KOPT-K1 (cell line): ENCODE results near the gene NOP16.

Experiments used
- H3K27ac ChIP-seq: fragments of 200-600 bp; sonication (generic); 2 replicates; pipeline ENCODE4 v1.5.1; 2016; ENCODE audit warnings: antibody characterized with exemption, mild to moderate bottlenecking, low read depth, low read length; ENCODE audit not compliant: poor library complexity, severe bottlenecking
- H3K36me3 ChIP-seq: fragments of 200-600 bp; sonication (generic); 2 replicates; pipeline ENCODE4 v1.5.1; 2017; ENCODE audit warnings: antibody characterized with exemption, mild to moderate bottlenecking, low read length, moderate library complexity; ENCODE audit not compliant: insufficient read depth
- H3K9me3 ChIP-seq: fragments of 200-600 bp; sonication (generic); 2 replicates; pipeline ENCODE4 v1.5.1; 2017; ENCODE audit warnings: antibody characterized with exemption, low read length, mild to moderate bottlenecking; ENCODE audit not compliant: insufficient read depth, poor library complexity, severe bottlenecking

The NOP16 gene

DNA sequence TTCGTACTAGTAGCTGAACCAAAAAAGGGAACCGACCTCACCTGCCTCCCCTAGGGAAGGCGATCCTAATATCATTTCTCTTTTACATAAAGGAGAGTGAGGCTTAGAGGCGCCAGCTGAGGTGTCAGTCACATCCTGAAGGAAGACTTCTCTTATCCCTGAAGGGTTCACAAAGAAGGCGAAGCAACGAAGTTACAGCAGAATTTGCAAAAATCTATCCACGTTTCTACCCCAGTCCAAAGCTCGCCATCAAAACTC is 26.2 kb downstream of the NOP16 start:
- Histone ChIP-seq H3K27ac (peak overlapping the region; percentile 72), H3K9me3 (no peaks in the 10 kb centered on the region), H3K36me3 (peaks cover 24% of the 10 kb centered on the region)

DNA sequence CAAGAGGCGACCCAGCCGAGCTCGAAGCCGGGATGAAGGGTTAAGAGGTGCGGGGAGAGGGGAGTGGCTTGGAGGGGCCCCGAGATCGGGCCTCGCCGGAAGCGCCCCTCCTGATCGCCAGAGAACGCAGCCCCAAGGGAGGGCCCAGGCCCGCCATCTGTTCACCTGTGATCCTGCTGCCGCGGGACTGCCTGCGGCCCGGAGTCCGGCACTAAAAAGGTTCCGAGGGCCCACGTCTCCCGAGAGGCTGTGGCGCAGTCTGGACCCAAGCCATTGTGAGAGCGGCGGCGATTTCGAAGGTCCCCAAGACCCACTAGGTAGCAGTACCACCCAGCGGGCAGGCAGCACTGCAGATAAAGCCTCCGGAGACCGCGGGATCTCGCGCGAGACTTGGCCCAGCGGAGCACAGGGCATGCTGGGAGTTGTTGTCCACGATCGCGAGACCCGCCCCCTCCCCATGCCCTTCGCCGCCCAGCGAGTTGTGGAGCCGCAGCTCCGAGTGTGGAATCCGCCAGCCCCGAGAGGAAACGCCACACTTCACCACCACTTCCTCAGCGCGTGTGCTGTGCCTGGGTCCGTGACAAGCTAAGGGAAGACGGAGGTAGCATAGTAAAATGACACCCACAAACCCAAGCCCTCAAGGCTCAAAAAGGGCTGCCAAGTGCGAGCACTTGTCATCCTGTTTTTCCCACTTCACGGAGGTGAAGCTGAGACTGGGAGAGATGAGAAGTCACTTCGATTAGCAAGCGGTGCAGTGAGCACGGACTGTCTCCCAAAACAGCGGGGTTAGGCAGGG is 26.8 kb downstream of the NOP16 start, which contains the start of gene KIAA1191:
TSS of gene KIAA1191 (minus strand) at position 328 of the 796 bp plus-strand sequence. CDS start 2,256 bp downstream, outside the sequence.
- peak within 1 kb of the TSS; percentile 72 for H3K27ac ChIP-seq
- peaks cover 29% of the 10 kb centered on the region for H3K36me3 ChIP-seq
- H3K9me3 ChIP-seq: no peaks in the 10 kb centered on the region

DNA sequence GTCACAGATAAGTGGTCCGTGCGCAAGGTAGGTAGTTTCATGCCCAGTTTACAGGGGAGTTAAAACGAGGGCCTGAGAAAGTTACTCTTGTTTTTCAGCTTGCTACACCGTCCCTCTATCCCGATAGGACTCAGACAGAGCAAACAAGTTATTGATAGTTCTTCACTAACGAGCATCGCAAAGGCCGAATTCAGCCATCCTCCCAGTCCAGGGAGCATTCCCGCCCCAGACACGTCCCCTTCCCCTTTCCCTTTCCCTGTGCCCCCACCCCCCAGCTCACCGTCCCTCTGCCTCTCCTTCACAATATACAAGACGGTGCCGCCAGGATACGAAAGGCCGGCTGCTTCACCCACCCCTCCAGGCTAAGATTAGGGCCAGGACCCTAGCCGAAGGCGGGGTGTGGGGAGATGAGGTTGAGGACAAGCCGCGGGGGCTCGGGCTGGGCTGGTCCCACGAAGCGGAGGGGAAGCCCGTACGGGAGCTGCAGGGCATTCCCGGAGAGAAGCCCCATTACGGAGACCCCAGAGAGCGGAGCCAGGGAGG is 27.4 kb downstream of the NOP16 start:
- Histone ChIP-seq H3K27ac (peak overlapping the region; percentile 72), H3K36me3 (peaks cover 36% of the 10 kb centered on the region), H3K9me3 (no peaks in the 10 kb centered on the region)

DNA sequence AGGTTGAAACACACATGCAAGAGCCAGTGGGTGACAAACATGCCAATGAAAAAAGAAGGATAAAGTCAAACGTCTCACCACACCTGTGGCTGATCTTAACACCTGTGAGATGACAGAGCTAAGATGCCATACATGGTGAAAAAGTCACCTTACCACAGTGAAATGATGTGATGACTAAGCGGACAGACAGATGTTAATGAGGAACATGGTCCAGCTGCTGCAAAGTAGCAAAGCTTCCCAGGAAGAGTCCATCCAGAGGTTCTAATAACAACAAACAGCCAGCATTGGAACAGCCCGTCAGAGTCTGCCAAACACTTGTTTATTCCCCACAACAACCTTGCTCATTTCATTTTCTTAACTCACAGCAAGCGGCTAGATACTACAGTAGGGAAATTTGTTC is 28.7 kb downstream of the NOP16 start:
- Histone ChIP-seq H3K36me3 (peaks cover 49% of the 10 kb centered on the region), H3K9me3 (no peaks in the 10 kb centered on the region), H3K27ac (no peak overlapping the region)

DNA sequence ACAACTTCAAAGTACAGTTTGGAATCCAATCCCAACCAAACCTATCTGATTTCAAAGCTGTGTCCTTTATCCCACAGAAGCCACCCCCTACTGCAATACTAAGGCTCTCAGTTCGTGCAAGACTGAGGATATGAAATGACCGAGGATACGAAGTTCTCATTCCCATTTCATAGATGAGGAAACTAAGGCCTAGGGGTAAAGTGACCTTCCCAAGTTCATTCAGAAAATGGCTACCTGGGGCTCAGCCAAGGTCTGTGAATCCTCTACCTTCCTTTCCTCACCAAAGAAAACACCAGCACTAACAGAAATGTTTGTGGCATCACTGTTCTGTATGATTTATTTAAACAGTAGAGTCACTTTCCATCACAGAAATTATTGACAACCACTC is 32.2 kb downstream of the NOP16 start:
- Histone ChIP-seq H3K9me3 (no peaks in the 10 kb centered on the region), H3K27ac (no peak overlapping the region), H3K36me3 (peaks cover 84% of the 10 kb centered on the region)

DNA sequence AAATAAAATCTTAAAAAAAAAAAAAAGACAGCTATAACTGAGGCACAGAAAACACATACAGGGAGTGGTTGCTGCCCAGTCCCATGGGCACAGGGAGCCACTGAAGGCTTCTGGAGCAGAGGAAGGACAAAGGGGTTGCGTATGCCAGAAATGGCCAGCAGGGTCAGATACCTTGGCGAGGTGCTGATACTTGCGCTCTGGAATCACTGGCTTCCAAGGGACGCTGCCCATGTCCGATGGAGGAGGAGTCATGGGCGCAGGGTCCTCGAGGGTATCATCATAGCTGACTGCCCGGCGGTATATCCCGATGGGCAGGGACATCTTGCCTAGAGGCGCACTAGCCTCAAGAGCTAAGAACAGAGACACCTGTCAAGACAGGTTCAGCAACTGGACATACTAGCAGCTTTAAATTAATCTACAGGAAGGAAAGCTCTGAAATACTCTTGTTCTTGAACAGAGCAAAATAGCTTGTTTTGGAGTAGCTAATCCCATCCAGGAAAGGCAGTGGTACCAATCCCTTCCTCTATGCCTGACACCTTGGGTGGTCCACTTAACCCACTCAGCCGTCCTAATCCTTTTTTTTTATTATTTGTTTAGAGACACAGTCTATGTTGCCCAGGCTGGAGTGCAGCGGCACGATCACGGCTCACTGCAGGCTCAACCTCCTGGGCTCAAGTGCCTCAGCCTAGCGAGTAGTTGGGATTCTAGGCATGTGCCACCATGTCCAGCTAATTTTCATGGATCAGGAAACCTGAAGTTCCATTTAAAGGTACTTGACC is 32.8 kb downstream of the NOP16 start:
- Histone ChIP-seq H3K27ac (no peak overlapping the region), H3K9me3 (no peaks in the 10 kb centered on the region), H3K36me3 (peaks cover 90% of the 10 kb centered on the region)

DNA sequence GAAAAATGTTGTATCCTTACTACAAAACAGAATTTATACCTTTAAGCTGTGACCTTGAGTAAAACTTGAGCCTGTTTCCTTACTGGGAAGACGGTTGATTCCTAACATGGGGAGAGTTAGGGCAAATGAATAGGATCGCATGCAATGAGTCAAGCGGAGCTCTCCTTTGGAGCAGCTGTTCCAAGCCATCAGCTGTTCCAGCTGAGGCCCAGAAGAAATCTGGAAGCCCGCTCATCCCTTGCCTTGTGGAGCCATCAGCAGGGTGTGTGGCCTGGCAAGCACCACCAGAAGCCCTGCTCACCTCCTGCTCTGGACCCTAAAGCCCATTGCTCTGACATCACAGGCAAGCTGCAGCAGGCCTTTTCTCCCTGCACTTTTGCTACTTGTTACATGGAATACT is 34.9 kb downstream of the NOP16 start:
- Histone ChIP-seq H3K9me3 (no peaks in the 10 kb centered on the region), H3K27ac (no peak overlapping the region), H3K36me3 (peaks cover 100% of the 10 kb centered on the region)

GRCh38 chr5:176352116-176352878 is 36.1 kb downstream of the NOP16 start:
- H3K27ac ChIP-seq: no peak overlapping the region
- H3K9me3 ChIP-seq: no peaks in the 10 kb centered on the region
- H3K36me3 ChIP-seq: peaks cover 100% of the 10 kb centered on the region

DNA sequence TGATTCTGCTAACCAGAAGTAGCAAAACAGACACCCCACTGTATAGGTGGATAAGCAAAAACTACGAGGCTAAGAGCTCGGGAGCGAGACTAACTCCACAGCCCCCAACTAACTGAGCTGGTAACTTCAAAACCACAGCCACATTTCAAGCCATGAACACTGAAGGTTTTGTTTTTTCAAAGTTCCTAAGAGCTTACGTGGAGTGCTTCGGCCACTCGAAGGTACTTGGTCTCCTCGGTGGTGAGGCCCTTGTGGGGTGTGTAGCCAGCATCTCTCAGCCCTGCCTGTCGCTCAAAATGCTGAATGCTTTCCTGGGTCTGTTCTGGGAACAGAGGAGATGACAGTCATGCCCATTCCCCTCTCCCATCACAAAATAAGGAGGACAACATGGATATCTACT is 38.0 kb downstream of the NOP16 start:
- no peak overlapping the region for H3K27ac ChIP-seq
- no peaks in the 10 kb centered on the region for H3K9me3 ChIP-seq
- H3K36me3 ChIP-seq: peaks cover 100% of the 10 kb centered on the region

DNA sequence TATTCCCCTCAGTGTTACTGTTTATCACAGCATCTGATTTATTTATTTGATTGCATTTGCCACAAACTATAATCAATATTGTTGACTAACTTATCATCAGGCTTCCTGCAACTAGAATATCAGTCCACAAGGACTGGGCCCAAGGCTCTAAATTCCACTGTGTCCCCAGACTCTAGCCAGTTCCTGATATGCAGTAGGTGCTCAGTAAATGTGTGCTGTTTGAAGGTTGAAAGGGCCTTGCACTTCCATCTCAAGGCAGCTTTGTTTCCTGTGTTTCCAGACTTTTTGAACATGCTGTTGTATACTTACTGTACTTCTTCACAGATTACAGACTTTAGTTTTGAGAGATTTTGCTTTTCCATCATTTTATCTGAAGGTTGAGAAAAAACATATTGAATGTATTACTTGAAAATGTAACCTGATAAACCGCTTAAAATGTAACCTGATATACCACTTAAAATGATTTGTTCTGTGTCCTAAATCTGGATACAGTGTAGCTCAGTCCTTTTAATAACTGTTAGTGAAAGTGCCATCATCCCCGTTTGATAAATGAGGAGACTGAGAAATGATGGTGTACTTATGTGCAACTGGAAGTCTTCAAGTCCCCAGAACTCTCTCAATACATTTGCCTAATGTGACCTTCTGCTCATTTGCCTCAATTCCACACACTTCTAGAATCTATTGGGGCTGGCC is 45.5 kb downstream of the NOP16 start:
- Histone ChIP-seq H3K27ac (no peak overlapping the region), H3K9me3 (no peaks in the 10 kb centered on the region), H3K36me3 (peaks cover 46% of the 10 kb centered on the region)

DNA sequence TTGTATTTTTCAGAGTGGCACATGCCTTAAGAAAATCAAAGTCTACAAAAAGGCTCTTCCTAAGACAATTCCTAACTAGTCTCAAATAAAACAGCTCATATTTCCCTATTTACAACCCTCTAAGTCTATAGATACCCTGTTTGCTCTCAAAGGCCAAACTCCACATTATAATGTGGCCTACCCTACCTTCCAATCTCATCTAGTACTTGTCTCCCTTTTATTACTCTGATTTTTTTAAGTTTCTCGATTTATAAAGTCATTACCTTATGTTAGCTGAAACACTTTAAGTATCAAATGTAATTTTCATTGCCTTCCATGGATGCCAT is 46.3 kb downstream of the NOP16 start:
- Histone ChIP-seq H3K9me3 (no peaks in the 10 kb centered on the region), H3K27ac (no peak overlapping the region), H3K36me3 (peaks cover 46% of the 10 kb centered on the region)

DNA sequence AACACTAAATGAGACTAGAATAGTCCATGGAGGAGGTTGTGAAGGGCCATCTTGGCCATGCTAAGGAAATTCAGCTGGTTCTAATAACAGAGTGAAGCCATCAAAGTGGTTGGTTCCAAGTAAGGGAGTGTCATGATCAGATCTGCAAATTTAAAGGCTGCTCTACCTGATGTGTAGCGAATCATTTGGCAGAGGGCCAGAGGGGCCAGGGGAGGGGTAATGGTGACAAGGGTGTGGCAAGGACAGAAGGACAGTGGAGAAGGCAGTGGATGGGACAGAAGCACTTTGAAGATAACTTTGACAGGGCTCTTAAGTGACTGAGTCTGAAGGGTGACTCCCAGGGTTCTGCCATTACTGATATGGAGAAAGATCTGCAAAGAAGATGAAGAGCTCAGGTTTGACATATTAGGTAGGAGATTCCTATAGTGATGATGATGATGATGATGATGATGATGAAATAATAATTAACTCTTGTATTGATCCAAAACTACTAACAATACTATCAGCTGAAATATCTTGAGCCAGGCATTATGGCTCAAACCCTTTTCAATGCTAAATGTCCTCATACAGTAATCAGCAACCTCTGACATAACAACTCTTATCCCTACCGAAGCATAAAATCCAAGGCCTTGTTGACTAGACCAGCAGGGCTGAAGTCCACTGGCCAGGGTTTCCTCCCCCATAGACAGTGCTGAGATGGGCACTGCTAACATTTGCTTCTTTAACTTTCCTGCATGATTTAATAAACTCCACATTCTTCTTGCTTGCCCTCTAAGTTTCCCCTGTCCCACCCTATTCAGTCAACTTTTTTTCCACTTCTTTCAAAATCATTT is 46.9 kb downstream of the NOP16 start:
- Histone ChIP-seq H3K36me3 (peaks cover 46% of the 10 kb centered on the region), H3K27ac (no peak overlapping the region), H3K9me3 (no peaks in the 10 kb centered on the region)

DNA sequence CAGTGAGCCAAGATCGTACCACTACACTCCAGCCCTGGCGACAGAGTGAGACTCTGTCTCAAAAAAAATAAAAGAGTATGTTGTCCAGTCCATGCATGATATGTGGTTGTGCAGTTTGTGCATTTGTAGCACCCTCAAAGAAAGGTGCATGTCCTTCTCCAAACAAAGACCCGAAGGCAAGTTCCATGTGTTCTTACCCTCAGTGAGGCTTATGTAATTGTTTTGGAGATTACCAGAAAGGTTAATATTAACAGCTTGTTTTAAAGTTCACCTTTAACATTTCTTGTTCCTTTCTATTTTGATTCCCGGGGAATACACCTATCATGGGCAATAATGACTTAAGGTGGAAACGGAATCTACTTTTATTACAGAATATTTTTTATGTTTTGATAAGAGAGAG is 49.1 kb downstream of the NOP16 start:
- Histone ChIP-seq H3K27ac (no peak overlapping the region), H3K36me3 (peaks cover 30% of the 10 kb centered on the region), H3K9me3 (peaks cover 5% of the 10 kb centered on the region)

DNA sequence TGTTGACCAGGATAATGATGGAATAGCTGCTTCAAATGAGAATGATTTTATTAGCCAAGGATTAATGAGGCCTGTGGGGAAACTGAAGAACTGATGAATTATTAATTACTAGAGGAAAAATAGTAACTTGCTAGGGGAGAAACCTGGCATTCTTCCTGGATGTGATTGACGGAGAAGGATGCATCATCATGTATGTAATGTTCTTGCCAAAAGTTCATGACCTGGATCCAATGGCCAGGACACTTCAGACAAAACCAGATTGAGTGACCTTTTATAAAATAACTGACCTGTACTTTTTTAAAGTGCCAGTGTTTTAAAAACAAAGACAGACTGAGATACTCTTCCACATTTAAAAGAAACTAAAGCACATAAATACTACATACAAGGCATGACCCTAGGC is 50.5 kb downstream of the NOP16 start:
- Histone ChIP-seq H3K27ac (no peak overlapping the region), H3K36me3 (peaks cover 30% of the 10 kb centered on the region), H3K9me3 (peaks cover 18% of the 10 kb centered on the region)
